H1 (cell line): Measurements from ENCODE around the gene IL22RA2. TPM values are rescaled to one million over a fixed set of nuclear protein-coding genes. Genes with fewer than 3 reads are reported as not detected.

Source experiments
- CTCF ChIA-PET: fragments of 300-600 bp; sonication (Branson Sonifier 250); formaldehyde crosslinking; loops from one replicate; lab custom pipeline; 2021; ENCODE audit not compliant: partially characterized antibody; lab: Charles Lee
- POLR2A ChIA-PET: fragments of 300-600 bp; sonication (Branson Sonifier 250); formaldehyde crosslinking; loops from one replicate; lab custom pipeline; 2021; ENCODE audit warnings: inconsistent platforms; ENCODE audit not compliant: partially characterized antibody; lab: Charles Lee
- DNase-seq, 2 experiments: peaks; one replicate each; pipeline versions ENCODE4 v3.0.0 to v3.0.0-alpha.2; 2010 to 2022; ENCODE audit warnings: low spot score in 2 of 2, low read depth in 1 of 2, mixed read lengths in 1 of 2
- FAIRE-seq: peaks from 2 replicates; lab custom pipeline; 2011; peaks lifted over from hg19 to GRCh38; lab: Jason Lieb, UNC
- H2AFZ ChIP-seq: 2 replicates; pipeline ENCODE4 v1.8.1; 2012; ENCODE audit warnings: low read length, inconsistent platforms
- H2AK5ac ChIP-seq: 2 replicates; pipeline ENCODE4 v1.6.1; 2013; ENCODE audit warnings: low read depth, low read length
- H2BK120ac ChIP-seq: replicated peaks from 2 replicates; pipeline ENCODE3; 2013; ENCODE audit warnings: low read depth, low read length, inconsistent platforms
- H2BK12ac ChIP-seq: 2 replicates; pipeline ENCODE4 v1.6.1; 2013; ENCODE audit warnings: low read depth, low read length
- H2BK15ac ChIP-seq: 2 replicates; pipeline ENCODE4 v1.6.1; 2013; ENCODE audit warnings: low read length
- H2BK20ac ChIP-seq: 2 replicates; pipeline ENCODE4 v1.6.1; 2013; ENCODE audit warnings: low read length
- H2BK5ac ChIP-seq: 2 replicates; pipeline ENCODE4 v1.6.1; 2013; ENCODE audit warnings: low read depth, low read length
- H3K14ac ChIP-seq: 2 replicates; pipeline ENCODE4 v1.6.1; 2013; ENCODE audit warnings: inconsistent platforms; ENCODE audit not compliant: insufficient read length
- H3K18ac ChIP-seq: 2 replicates; pipeline ENCODE4 v1.6.1; 2013; ENCODE audit warnings: low read length; ENCODE audit errors: extremely low read depth
- H3K23ac ChIP-seq: 2 replicates; pipeline ENCODE4 v1.6.1; 2013; ENCODE audit warnings: inconsistent platforms; ENCODE audit not compliant: insufficient read length
- H3K23me2 ChIP-seq: 2 replicates; pipeline ENCODE4 v1.6.1; 2013; ENCODE audit warnings: low read depth, low read length
- H3K27ac ChIP-seq: 2 replicates; pipeline ENCODE4 v1.6.1; 2011; ENCODE audit warnings: low read depth, low read length, inconsistent platforms
- H3K27me3 ChIP-seq, 4 experiments: replicated peaks in 1 of 4; 1 replicate in 1 of 4; 2 replicates in 3 of 4; pipeline versions ENCODE4 v1.6.1 to v1.8.1; 2011 to 2013; ENCODE audit warnings: low read length in 3 of 4, mild to moderate bottlenecking in 3 of 4, inconsistent platforms in 2 of 4, mixed read lengths in 2 of 4, moderate library complexity in 1 of 4; ENCODE audit not compliant: control insufficient read depth in 3 of 4, insufficient read depth in 3 of 4; ENCODE audit errors: extremely low read depth in 1 of 4
- H3K36me3 ChIP-seq, 4 experiments: 2 replicates each; pipeline versions ENCODE4 v1.6.1 to v1.8.1; 2011 to 2013; ENCODE audit warnings: mild to moderate bottlenecking in 4 of 4, low read length in 3 of 4, moderate library complexity in 2 of 4, control low read depth in 1 of 4, inconsistent platforms in 1 of 4; ENCODE audit not compliant: insufficient read depth in 4 of 4, control insufficient read depth in 2 of 4
- H3K4ac ChIP-seq: replicated peaks from 2 replicates; pipeline ENCODE3; 2013; ENCODE audit warnings: low read length, low read depth, mixed read lengths, inconsistent platforms; ENCODE audit not compliant: insufficient read length
- H3K4me1 ChIP-seq, 4 experiments: replicated peaks in 1 of 4; 1 replicate in 1 of 4; 2 replicates in 3 of 4; pipeline versions ENCODE4 v1.6.1 to v1.8.1; 2011 to 2013; ENCODE audit warnings: low read length in 3 of 4, inconsistent platforms in 2 of 4, mixed read lengths in 1 of 4; ENCODE audit not compliant: insufficient read depth in 4 of 4, control insufficient read depth in 3 of 4
- H3K4me2 ChIP-seq, 2 experiments: 2 replicates each; pipeline versions ENCODE4 v1.6.1 to v1.8.1; 2011 to 2013; ENCODE audit warnings: low read depth in 2 of 2, low read length in 2 of 2, control low read depth in 1 of 2, inconsistent platforms in 1 of 2, mild to moderate bottlenecking in 1 of 2; ENCODE audit not compliant: insufficient read depth in 1 of 2
- H3K4me3 ChIP-seq, 4 experiments: fragments of 200-600, 300-600 bp in 1 of 4; sonication (generic), shearing (Covaris generic), sonication (Bioruptor Twin) in 1 of 4; 2 replicates each; pipeline versions ENCODE4 v1.5.1 to v1.8.1; 2011 to 2016; ENCODE audit warnings: low read length in 4 of 4, low read depth in 3 of 4, control low read depth in 2 of 4, inconsistent platforms in 2 of 4, mild to moderate bottlenecking in 2 of 4, mixed read lengths in 1 of 4, moderate library complexity in 1 of 4; ENCODE audit not compliant: insufficient read depth in 2 of 4; ENCODE audit errors: extremely low read depth in 1 of 4
- H3K56ac ChIP-seq: replicated peaks from 2 replicates; pipeline ENCODE3; 2013; ENCODE audit warnings: low read depth, mild to moderate bottlenecking, mixed read lengths, low read length, inconsistent platforms; ENCODE audit not compliant: insufficient read length
- H3K79me1 ChIP-seq: 2 replicates; pipeline ENCODE4 v1.6.1; 2013; ENCODE audit warnings: low read depth, low read length, control low read depth
- H3K79me2 ChIP-seq, 2 experiments: 2 replicates each; pipeline versions ENCODE4 v1.6.1 to v1.8.1; 2012 to 2013; ENCODE audit warnings: low read length in 2 of 2, mild to moderate bottlenecking in 2 of 2, inconsistent platforms in 1 of 2; ENCODE audit not compliant: insufficient read depth in 2 of 2, control insufficient read depth in 1 of 2
- H3K9ac ChIP-seq, 4 experiments: replicated peaks in 1 of 4; 1 replicate in 1 of 4; 2 replicates in 3 of 4; pipeline versions ENCODE4 v1.6.1 to v1.8.1; 2011 to 2013; ENCODE audit warnings: low read depth in 3 of 4, low read length in 3 of 4, control low read depth in 2 of 4, mild to moderate bottlenecking in 2 of 4, moderate library complexity in 2 of 4, inconsistent platforms in 1 of 4; ENCODE audit errors: extremely low read depth in 1 of 4
- H3K9me3 ChIP-seq, 2 experiments: 2 replicates each; pipeline versions ENCODE4 v1.6.1 to v1.8.1; 2012 to 2013; ENCODE audit warnings: mild to moderate bottlenecking in 2 of 2, moderate library complexity in 2 of 2, control low read depth in 1 of 2, inconsistent platforms in 1 of 2, low read depth in 1 of 2, low read length in 1 of 2, mixed read lengths in 1 of 2; ENCODE audit not compliant: insufficient read depth in 2 of 2
- H4K20me1 ChIP-seq, 2 experiments: replicated peaks in 1 of 2; 2 replicates each; pipeline versions ENCODE3 to v1.8.1; 2011 to 2013; ENCODE audit warnings: inconsistent platforms in 2 of 2, low read length in 2 of 2, mild to moderate bottlenecking in 1 of 2; ENCODE audit not compliant: insufficient read depth in 2 of 2, control insufficient read depth in 1 of 2
- H4K5ac ChIP-seq: 2 replicates; pipeline ENCODE4 v1.6.1; 2013; ENCODE audit warnings: low read length, low read depth, mixed read lengths, inconsistent platforms; ENCODE audit not compliant: insufficient read length
- H4K8ac ChIP-seq: 2 replicates; pipeline ENCODE4 v1.8.0; 2013; ENCODE audit warnings: mild to moderate bottlenecking, moderate library complexity, low read length, inconsistent platforms; ENCODE audit not compliant: insufficient read depth; ENCODE audit errors: extremely low read depth
- H4K91ac ChIP-seq: replicated peaks from 2 replicates; pipeline ENCODE3; 2013; ENCODE audit warnings: low read length, mixed read lengths, inconsistent platforms; ENCODE audit not compliant: insufficient read length
- ASH2L ChIP-seq: fragments of 200-600, 300-600 bp; sonication (generic); IDR thresholded peaks from one replicate; pipeline ENCODE4 v1.7.1; 2017; ENCODE audit warnings: low read length
- EGR1 ChIP-seq: IDR thresholded peaks from 2 replicates; pipeline ENCODE4 v1.6.1; 2011; ENCODE audit warnings: low read depth, low read length, borderline replicate concordance
- SIRT6 ChIP-seq: IDR thresholded peaks from one replicate; pipeline ENCODE4 v1.7.1; 2012; ENCODE audit warnings: low read length, inconsistent platforms
- SP2 ChIP-seq: IDR thresholded peaks from 2 replicates; pipeline ENCODE4 v1.6.1; 2012; ENCODE audit warnings: mild to moderate bottlenecking, low read length, inconsistent platforms
- SRF ChIP-seq: IDR thresholded peaks from 2 replicates; pipeline ENCODE4 v1.6.1; 2011; ENCODE audit warnings: mild to moderate bottlenecking, low read depth, low read length, moderate library complexity
- polyA plus RNA-seq, 7 experiments: library from polyadenylated mRNA; depleted of rRNA in 3 of 7; stranded (reverse) in 5 of 7; unstranded in 2 of 7; fragments of >200 nt in 5 of 7; fragments of 200-250 nt in 2 of 7; gene quantifications; 1 replicate in 5 of 7; 2 replicates in 1 of 7; 4 replicates in 1 of 7; pipeline versions ENCODE4 v1.2.1 to v1.2.3, GENCODE V29; 2011 to 2013; ENCODE audit warnings: missing spikeins in 2 of 7, mixed read lengths in 2 of 7
- total RNA-seq: library from RNA; stranded (reverse); fragmentation: NEBNext Ultra II Directional; extraction: Animal tissue kit (Norgen Biotek cat#: 25700); gene quantifications from 2 replicates; pipeline ENCODE4 v1.2.1, GENCODE V29; 2021

Gene IL22RA2
- total and polyA plus RNA-seq, 2 of the 8 experiments (the other 6 are each of a cell fraction or from before 2014, with no cell fraction given) = not detected

DNA sequence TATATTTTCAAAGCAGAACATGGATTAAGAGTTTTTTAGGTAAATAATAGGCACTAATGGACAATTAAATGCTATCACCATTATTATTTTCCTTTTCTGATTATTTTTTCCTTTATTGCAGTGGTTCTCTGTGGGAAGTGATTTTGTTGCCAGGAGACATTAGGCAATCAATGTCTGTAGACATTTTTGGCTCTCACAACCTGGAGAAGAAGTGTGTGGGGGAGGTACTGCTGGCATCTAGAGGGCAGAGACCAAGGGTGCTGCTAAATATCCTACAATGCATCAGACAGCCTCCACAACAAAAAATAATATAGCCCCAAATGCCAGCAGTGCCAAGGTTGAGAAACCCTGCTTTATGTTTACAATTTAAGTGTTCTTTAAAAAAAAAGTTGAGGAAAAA lies 37.5 kb upstream of the IL22RA2 start:
- Histone ChIP-seq H3K79me2 (peaks cover 3 to 74% of the 10 kb centered on the region in 2 experiments; a peak in 3 of 4 replicates), H2BK5ac (no peak overlapping the region)

More for the DNA sequence above, 37.5 kb upstream of the IL22RA2 start:
- H2AK5ac ChIP-seq = no peak overlapping the region
- H3K23me2 ChIP-seq = no peaks in the 10 kb centered on the region
- H3K36me3 ChIP-seq = peaks cover under 1 to 29% (median 9%) of the 10 kb centered on the region in 4 experiments; a peak in 5 of 8 replicates
- peaks cover 14 to 19% of the 10 kb centered on the region in 2 experiments; a peak in 3 of 4 replicates for H3K9me3 ChIP-seq
- no peak overlapping the region for H2AFZ ChIP-seq
- peaks cover 2% of the 10 kb centered on the region; the same call in 1 of the 2 replicates for H3K79me1 ChIP-seq
- CTCF ChIA-PET = no interaction called here
- H4K5ac ChIP-seq = no peak overlapping the region
- H2BK120ac ChIP-seq = no peak overlapping the region
- no peak overlapping the region for H3K56ac ChIP-seq
- no peak overlapping the region for H4K8ac ChIP-seq
- no peak overlapping the region for H2BK12ac ChIP-seq
- no peaks in the 10 kb centered on the region for H3K27me3 ChIP-seq
- H3K4me3 ChIP-seq = no peak overlapping the region
- no peak overlapping the region for H3K14ac ChIP-seq
- no peak overlapping the region for H3K23ac ChIP-seq
- peaks cover 0 to 2% (median 0%) of the 10 kb centered on the region in 4 experiments; a peak in 1 of 7 replicates for H3K4me1 ChIP-seq
- no peak overlapping the region for H3K4me2 ChIP-seq
- H3K18ac ChIP-seq = no peak overlapping the region
- DNase-seq = no peak
- no peak overlapping the region for H3K4ac ChIP-seq
- H2BK20ac ChIP-seq = no peak overlapping the region
- POLR2A ChIA-PET = no interaction called here
- TF ChIP-seq SP2 = no peak
- TF ChIP-seq EGR1 = no peak
- TF ChIP-seq ASH2L = no peak
- no peak for TF ChIP-seq SRF
- TF ChIP-seq SIRT6 = no peak
- no peak overlapping the region for H2BK15ac ChIP-seq
- no peak for FAIRE-seq
- peaks cover 0 to 1% of the 10 kb centered on the region in 2 experiments for H4K20me1 ChIP-seq
- no peak overlapping the region for H4K91ac ChIP-seq
- no peak overlapping the region for H3K27ac ChIP-seq
- no peak overlapping the region for H3K9ac ChIP-seq
